Suprapubic skin (tissue), 4 donors: ENCODE results near the gene SLC16A12.

Experiments
- EP300 ChIP-seq: sonication (generic); formaldehyde crosslinking; IDR thresholded peaks from one replicate; pipeline ENCODE4 v1.6.1; 2017; ENCODE audit warnings: antibody characterized with exemption
- POLR2A ChIP-seq, 2 donors: fragments of 450-650 bp; IDR thresholded peaks; one replicate each; pipeline ENCODE4 v1.6.1; 2017; ENCODE audit warnings: antibody characterized with exemption in 2 of 2, mild to moderate bottlenecking in 2 of 2, moderate library complexity in 2 of 2
- POLR2AphosphoS5 ChIP-seq, 3 donors: sonication (generic); formaldehyde crosslinking; IDR thresholded peaks; one replicate each; pipeline ENCODE4 v1.6.1; 2017; ENCODE audit warnings: antibody characterized with exemption in 3 of 3
- TF ChIP-seq, protein P1 (sequence below), 2 donors: fragments of 200-600 bp in 1 of 2; fragments of 450-650 bp in 1 of 2; sonication (generic) in 1 of 2; IDR thresholded peaks; one replicate each; pipeline ENCODE4 v1.5.1; 2016 to 2019; ENCODE audit warnings: antibody characterized with exemption in 2 of 2, mild to moderate bottlenecking in 1 of 2, moderate library complexity in 1 of 2

DNA sequence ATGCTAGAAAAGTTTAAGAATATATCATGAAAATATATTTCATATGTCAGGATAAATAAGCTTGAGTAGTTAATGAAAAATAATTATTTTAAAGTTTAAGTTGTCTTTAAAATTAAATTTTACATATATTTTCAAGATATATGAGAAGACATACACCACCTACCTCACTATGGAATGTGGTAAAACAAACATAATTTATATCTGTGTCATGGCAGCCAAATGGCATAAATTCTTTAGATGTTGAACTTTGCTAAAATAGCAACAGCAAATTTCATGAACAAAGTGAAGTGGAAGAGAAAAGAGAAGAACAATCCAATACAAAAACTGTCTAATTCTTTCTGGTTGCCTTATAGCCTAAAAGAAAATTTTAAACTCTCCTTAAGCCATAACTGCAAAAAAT lies 39.6 kb upstream of the SLC16A12 start:
- TF ChIP-seq, protein P1, sequence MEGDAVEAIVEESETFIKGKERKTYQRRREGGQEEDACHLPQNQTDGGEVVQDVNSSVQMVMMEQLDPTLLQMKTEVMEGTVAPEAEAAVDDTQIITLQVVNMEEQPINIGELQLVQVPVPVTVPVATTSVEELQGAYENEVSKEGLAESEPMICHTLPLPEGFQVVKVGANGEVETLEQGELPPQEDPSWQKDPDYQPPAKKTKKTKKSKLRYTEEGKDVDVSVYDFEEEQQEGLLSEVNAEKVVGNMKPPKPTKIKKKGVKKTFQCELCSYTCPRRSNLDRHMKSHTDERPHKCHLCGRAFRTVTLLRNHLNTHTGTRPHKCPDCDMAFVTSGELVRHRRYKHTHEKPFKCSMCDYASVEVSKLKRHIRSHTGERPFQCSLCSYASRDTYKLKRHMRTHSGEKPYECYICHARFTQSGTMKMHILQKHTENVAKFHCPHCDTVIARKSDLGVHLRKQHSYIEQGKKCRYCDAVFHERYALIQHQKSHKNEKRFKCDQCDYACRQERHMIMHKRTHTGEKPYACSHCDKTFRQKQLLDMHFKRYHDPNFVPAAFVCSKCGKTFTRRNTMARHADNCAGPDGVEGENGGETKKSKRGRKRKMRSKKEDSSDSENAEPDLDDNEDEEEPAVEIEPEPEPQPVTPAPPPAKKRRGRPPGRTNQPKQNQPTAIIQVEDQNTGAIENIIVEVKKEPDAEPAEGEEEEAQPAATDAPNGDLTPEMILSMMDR (IDR thresholded peaks at IDR 0.05): no peak
- TF ChIP-seq POLR2A (IDR thresholded peaks at IDR 0.05) (no peak), POLR2AphosphoS5 (IDR thresholded peaks at IDR 0.05) (no peak), EP300 (no peak)
